GM18867 (cell line): ENCODE results near the gene CLCC1.

Experiments used
- ATAC-seq: cut with Tn5 transposase; IDR thresholded peaks from one replicate; pipeline ENCODE4 v1.9.1; 2021; ENCODE audit warnings: mild to moderate bottlenecking, moderate library complexity; ENCODE audit not compliant: unreplicated experiment

CLCC1 gene

DNA sequence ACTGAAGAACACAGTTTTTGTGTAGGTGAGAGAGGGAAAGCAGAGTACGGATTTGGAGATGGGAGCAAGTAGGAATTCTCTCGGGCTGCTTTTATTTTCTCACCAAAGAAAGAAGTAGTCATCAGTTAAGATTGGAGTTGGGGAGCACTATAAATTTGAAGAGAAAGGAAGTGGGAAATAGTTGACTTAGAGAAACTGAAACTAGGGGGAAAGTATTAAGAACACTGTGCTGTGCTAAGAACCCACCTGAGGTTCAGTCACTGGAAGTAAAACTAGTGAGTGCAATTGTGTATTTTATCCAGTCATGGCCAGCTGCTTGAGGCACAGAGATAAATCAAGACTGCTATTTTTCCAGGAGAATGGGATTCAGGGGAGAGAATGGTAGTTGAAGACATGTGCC lies 37.4 kb downstream of the CLCC1 start:
- ATAC-seq: no peak

GRCh38 chr1:108916788-108917187 lies 46.5 kb downstream of the CLCC1 start:
- ATAC-seq: no peak
